Panc1 (cell line): ENCODE data around the gene SNRNP27.

Experiments
- POLR2AphosphoS5 ChIP-seq: IDR thresholded peaks from 2 replicates; pipeline ENCODE4 v1.6.1; 2012; ENCODE audit warnings: mild to moderate bottlenecking, low read depth, low read length, moderate library complexity
- REST ChIP-seq, 2 experiments: IDR thresholded peaks; 2 replicates each; pipeline ENCODE4 v1.6.1; 2011 to 2012; ENCODE audit warnings: low read depth in 2 of 2, control low read depth in 1 of 2, low read length in 1 of 2, mild to moderate bottlenecking in 1 of 2, moderate library complexity in 1 of 2; ENCODE audit not compliant: insufficient read depth in 1 of 2
- SIN3A ChIP-seq: IDR thresholded peaks from 2 replicates; pipeline ENCODE4 v1.6.1; 2012; ENCODE audit warnings: low read depth, mild to moderate bottlenecking, low read length, moderate library complexity, borderline replicate concordance; ENCODE audit not compliant: insufficient read depth
- TF ChIP-seq, protein P1 (sequence below): fragments of 450-650 bp; IDR thresholded peaks from 2 replicates; pipeline ENCODE4 v1.5.1; 2017; ENCODE audit warnings: mild to moderate bottlenecking

GRCh38 chr2:69923116-69923515, 29.4 kb downstream of the SNRNP27 start:
- TF ChIP-seq POLR2AphosphoS5, result no peak
- TF ChIP-seq, protein P1, sequence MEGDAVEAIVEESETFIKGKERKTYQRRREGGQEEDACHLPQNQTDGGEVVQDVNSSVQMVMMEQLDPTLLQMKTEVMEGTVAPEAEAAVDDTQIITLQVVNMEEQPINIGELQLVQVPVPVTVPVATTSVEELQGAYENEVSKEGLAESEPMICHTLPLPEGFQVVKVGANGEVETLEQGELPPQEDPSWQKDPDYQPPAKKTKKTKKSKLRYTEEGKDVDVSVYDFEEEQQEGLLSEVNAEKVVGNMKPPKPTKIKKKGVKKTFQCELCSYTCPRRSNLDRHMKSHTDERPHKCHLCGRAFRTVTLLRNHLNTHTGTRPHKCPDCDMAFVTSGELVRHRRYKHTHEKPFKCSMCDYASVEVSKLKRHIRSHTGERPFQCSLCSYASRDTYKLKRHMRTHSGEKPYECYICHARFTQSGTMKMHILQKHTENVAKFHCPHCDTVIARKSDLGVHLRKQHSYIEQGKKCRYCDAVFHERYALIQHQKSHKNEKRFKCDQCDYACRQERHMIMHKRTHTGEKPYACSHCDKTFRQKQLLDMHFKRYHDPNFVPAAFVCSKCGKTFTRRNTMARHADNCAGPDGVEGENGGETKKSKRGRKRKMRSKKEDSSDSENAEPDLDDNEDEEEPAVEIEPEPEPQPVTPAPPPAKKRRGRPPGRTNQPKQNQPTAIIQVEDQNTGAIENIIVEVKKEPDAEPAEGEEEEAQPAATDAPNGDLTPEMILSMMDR, result no peak
- TF ChIP-seq SIN3A, result no peak
- no peak for TF ChIP-seq REST (IDR thresholded peaks at IDR 0.05; ENCODE audit: insufficient read depth in 1 of 2, low read depth in 2 of 2, low read length in 1 of 2)
